ENCODE measurements around the gene PLXNA4.

DNA sequence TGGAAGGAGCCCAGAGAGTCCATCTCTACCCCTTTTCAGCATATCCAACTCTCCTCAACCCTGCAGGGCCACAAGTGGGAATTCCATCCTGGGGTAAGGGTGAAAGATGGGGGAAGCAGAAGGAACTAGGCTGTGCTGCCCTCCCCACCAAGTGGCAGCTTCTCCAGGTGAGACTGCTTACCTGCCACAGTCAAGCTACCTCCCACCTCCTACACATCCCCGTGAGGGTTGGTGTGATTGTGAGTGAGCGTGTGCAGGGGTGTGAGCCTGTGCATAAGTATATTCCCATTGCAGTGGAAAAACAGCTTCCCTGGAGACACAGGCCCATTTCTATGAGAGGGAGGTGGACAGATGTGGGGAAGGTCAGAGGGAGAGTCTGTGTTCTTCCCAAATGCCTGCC is 376.6 kb downstream of the PLXNA4 start:
- TF ChIP-seq PHF8 (IDR thresholded peaks at IDR 0.05; ENCODE audit: borderline replicate concordance, low read depth) (no peak), RFX5 (IDR thresholded peaks at IDR 0.05) (no peak)

Measured in A549 (cell line).